ENCODE data around the gene CYP1B1.

DNA sequence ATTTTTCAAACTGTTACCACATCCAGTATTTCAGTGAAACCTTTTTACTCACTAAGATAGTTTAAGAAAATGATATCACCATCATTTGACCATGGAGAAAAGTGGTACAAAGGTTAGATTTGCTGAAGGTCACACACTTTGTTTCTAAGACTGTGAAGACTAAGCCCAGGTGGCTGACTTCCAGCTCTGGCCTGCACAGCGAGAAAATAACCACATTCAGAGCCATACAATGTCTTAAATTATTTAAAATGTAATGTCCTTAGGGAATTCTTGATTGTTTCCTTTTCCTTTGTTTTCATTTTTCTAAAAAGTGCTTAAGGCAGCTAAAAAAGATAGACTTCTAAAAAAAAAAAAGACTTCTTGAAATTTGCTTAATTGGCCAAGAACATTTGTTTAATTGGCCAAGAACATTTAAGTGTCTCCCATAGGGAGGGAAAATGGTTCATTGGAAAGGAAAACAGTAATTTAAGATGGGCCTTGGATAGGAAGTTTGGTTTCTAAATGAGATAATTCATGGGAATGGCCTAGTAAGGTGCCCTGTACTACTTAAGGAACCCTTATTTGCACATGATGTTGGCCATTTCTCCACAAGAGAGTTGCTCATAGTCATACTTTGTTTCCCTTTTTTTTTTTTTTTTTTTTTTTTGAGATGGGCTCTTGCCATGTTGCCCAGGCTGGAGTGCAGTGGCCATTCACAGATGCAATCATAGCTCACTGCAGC lies 45.2 kb downstream of the CYP1B1 start:
- TF ChIP-seq MAFF (IDR thresholded peaks at IDR 0.05; ENCODE audit: low read depth, low read length) (no peak), MATR3 (CRISPR knock-in tag; IDR thresholded peaks at IDR 0.05) (no peak)
- TF ChIP-seq, protein P1, sequence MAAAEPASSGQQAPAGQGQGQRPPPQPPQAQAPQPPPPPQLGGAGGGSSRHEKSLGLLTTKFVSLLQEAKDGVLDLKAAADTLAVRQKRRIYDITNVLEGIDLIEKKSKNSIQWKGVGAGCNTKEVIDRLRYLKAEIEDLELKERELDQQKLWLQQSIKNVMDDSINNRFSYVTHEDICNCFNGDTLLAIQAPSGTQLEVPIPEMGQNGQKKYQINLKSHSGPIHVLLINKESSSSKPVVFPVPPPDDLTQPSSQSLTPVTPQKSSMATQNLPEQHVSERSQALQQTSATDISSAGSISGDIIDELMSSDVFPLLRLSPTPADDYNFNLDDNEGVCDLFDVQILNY (CRISPR knock-in tag; conservative IDR thresholded peaks at IDR 0.05), result no peak
- TF ChIP-seq, protein P2, sequence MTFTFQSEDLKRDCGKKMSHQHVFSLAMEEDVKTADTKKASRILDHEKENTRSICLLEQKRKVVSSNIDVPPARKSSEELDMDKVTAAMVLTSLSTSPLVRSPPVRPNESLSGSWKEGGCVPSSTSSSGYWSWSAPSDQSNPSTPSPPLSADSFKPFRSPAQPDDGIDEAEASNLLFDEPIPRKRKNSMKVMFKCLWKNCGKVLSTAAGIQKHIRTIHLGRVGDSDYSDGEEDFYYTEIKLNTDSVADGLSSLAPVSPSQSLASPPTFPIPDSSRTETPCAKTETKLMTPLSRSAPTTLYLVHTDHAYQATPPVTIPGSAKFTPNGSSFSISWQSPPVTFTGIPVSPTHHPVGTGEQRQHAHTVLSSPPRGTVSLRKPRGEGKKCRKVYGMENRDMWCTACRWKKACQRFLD (CRISPR knock-in tag; IDR thresholded peaks at IDR 0.05; ENCODE audit: borderline replicate concordance), result no peak
- TF ChIP-seq, protein P3, sequence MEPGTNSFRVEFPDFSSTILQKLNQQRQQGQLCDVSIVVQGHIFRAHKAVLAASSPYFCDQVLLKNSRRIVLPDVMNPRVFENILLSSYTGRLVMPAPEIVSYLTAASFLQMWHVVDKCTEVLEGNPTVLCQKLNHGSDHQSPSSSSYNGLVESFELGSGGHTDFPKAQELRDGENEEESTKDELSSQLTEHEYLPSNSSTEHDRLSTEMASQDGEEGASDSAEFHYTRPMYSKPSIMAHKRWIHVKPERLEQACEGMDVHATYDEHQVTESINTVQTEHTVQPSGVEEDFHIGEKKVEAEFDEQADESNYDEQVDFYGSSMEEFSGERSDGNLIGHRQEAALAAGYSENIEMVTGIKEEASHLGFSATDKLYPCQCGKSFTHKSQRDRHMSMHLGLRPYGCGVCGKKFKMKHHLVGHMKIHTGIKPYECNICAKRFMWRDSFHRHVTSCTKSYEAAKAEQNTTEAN (CRISPR knock-in tag; conservative IDR thresholded peaks at IDR 0.05), result no peak
